Measurements from ENCODE around the gene PCSK2.

PCSK2 gene

DNA sequence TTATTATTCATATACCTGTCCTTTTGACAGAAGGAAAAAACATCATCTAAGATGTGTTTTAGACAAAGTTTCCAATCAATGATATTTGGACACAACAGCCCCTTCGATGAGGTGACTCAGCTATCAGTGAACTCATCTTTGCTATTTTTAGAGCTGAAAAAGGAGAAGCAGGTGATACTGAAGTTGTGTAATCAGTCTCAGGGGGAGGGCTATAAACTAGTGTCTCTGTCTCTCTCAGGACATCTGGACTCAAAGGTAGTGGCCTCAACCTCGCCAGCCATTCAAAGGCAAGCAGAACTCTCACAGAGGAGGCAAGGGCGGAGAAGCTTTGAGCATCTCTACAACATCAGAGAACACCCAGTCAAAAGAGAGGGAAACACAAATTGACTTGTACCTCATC is 168.9 kb downstream of the PCSK2 start:
- DNase-seq (ENCODE audit: low read depth) = no peak

DNA sequence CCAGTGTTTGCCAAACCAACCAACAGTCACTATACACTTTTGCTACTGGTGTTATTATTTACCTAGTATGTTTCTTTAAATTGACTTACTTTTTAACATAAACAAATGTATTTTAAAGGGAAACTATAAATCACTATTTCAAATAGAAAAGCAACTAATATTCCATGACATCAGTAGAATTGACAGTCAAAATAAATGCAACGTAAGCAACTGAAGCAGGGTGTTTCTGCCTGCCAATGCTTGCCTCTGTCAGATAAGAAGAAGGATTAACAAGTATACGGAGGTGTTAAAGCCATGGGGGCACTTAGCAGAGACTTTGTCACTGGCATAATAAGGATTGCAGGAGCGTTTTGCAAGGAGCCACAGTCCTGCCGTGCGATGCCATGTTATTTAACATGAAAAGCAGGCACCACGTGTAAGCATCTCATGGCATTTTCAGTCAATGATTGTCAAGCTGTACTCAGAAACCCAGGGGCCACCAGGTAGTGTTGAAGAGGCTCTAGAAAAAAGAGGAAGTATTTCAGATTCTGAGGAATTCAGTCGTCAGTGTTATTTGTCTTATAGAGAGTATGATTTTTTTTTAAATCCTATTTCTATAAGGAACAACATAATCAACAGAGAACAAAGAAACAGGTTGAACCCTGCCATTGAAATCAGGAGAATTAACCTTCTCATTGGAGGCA is 172.6 kb downstream of the PCSK2 start:
- DNase-seq (ENCODE audit: low read depth) = no peak

GRCh38 chr20:17403461-17403860 is 176.6 kb downstream of the PCSK2 start:
- DNase-seq (ENCODE audit: low read depth) = no peak

GRCh38 chr20:17406051-17406590 is 179.3 kb downstream of the PCSK2 start:
- DNase-seq (ENCODE audit: low read depth) = no peak

DNA sequence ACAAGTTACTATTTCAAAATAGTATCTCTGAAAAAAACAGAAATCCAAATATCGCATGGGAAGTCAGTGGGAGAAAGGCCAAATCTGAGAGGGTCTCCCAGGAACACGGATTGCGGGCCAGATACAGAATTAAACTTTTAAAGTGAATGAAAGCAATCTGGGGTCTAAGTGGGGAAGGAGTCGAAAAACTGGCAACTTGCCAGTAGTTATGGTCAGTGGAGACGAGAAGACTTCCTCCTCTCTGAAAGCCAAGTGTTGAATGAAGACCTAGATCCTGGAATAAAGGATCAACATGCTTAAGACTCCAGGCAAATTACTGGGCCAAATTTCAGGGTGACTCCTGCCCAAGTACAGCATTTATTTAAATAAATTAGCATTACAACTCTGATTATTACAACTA is 180.7 kb downstream of the PCSK2 start:
- DNase-seq (ENCODE audit: low read depth) = no peak

- no peak for DNase-seq (ENCODE audit: low read depth)
These were observed 190.4 kb downstream of the PCSK2 start for GRCh38 chr20:17417225-17417624.

GRCh38 chr20:17418737-17419136 is 191.9 kb downstream of the PCSK2 start:
- no peak for DNase-seq (ENCODE audit: low read depth)

GRCh38 chr20:17419479-17420041 is 192.7 kb downstream of the PCSK2 start:
- DNase-seq (ENCODE audit: low read depth) = no peak

- DNase-seq (ENCODE audit: low read depth) = no peak
These were observed 194.7 kb downstream of the PCSK2 start for GRCh38 chr20:17421493-17421892.

DNA sequence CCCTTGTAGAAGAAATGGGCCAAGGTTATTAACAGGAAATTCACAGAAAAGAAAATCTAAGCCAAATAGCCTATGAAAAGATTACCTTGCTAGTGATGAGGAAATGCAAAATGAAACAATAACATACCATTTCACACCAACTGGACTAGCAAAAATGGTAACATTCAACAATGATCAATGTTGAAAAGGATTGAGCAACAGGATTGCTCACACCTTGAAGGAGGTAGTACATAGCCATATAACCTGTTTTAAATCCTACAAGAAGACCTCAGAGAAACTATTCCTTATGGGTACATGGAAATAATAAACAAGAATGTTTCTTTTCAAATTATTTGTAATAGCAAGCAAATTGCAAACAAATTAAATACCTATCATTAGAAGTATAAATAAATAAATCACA is 196.9 kb downstream of the PCSK2 start:
- DNase-seq (ENCODE audit: low read depth) = no peak

DNA sequence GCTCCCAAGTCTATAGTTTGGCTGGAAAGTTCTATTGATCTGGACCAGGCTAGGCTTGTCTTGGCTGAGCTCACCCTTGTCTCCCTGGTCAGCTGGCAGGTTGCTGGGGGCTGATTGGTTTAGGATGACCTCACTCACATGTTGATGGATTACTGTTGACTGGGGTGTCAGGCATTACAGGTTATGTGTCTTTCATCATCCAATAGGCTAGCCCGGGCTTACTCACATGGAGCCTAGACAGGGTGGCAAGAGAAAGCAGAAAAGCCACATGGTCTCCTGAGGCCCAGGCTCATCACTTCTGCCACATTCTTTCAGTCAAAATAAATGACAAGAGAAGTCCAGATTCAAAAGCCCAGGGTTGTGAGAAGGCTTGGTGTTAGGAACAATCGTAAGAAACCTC is 200.8 kb downstream of the PCSK2 start:
- DNase-seq (ENCODE audit: low read depth) = no peak

DNA sequence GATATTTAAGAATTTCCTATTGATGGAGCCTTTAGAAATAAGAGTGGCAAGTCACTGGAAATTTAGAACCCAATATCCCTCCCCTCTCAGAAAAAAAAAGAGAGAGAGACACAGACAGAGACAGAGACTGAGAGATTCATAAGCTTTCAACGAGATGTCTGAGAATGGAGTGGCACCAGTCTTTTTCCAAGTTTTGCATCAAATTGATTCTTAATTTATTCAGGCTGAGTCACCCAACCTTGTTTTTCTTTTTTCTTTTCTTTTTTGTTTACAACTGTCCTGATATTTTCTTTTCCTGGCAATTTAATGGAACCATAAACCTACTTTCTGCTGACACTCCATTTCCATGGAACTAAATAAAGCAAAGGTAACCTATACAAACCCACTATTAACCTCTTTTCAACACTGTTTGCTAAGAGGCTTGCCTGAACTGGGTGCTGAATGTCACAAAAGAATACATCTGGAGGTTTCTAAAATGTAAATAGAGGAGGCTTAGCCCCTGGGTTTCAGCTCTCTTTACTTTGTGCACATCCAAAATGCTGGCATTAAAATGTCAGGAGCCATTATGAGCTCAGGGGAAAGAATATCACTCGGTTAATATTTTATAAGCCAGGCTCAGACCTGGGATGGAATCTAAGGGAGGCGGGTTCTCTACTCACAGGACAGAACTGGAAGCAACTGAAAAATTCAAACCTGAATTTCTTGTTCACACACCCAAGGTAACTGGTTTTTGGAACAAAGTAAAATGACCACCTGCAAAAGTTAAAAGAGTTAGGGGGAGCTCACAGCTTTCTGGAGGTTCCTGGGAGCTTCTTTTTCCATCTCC is 203.5 kb downstream of the PCSK2 start:
- DNase-seq (ENCODE audit: low read depth) = no peak

DNA sequence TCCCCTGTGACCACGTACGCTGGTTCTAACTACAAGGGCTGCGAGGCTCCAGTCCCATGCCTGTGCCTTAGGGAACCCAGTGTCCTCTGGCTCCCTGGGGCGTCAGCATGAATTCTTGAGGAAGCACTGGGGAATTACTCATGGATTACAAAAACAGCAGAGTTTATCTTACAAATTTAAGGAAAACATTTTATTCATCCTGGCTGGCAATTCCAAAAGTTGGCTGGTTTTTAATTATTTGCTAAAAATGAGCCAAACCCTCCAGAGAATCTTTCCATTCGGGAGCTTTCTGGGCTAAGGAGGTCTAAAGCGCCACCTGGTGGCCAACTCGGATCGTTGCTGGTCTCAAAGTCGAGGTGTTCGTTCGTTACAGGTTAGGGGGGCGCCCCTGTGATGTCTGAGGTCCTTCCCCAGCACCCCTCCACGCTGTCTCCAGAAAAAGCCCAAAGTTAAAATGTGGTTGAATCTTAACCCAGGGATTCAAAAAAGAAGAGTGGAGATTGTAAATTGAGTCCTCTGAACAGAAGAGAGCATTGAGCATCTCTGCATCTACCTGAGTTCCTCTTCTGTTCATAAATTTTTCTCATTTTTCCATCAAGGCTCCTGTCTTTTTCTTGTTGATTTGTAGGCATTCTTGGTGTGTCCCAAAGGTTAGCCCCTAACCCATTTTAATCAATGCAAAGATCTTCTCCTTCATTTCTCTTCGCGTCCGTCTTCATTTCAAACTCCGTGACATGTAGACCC is 205.0 kb downstream of the PCSK2 start:
- DNase-seq (ENCODE audit: low read depth) = no peak

- no peak for DNase-seq (ENCODE audit: low read depth)
These were observed 209.8 kb downstream of the PCSK2 start for GRCh38 chr20:17436664-17437063.

- no peak for DNase-seq (ENCODE audit: low read depth)
These were observed 210.4 kb downstream of the PCSK2 start for GRCh38 chr20:17437251-17437650.

DNA sequence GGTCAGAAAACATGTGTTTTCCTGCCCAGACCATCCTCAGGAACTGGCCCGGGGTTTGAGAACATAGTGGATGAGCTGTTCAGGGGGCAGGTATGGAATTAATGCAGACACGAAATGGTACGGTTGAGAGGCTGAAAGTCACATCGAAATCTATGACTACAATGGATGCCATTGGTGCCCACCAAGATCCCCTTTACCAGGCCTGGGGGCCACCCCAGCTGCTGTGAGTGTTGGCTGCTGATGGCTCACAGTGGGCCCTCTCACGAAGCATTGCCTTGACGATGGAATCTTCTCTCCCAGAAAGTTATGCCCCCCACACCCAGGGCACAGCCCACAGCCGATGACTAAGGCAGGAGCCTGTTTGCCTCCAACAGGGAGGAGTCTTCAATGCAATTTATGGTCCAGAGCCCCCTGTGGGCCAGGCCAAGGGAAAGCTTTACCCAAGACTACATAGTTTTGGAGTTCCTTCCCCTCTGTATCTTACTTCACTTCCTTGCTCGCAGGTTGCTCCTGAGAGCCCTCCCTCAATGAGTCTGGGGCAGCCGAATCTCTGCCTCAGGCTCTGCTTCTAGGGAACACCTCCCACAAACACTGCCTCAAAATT is 211.7 kb downstream of the PCSK2 start:
- no peak for DNase-seq (ENCODE audit: low read depth)

- DNase-seq (ENCODE audit: low read depth) = no peak
These were observed 212.9 kb downstream of the PCSK2 start for GRCh38 chr20:17439616-17440296.

DNA sequence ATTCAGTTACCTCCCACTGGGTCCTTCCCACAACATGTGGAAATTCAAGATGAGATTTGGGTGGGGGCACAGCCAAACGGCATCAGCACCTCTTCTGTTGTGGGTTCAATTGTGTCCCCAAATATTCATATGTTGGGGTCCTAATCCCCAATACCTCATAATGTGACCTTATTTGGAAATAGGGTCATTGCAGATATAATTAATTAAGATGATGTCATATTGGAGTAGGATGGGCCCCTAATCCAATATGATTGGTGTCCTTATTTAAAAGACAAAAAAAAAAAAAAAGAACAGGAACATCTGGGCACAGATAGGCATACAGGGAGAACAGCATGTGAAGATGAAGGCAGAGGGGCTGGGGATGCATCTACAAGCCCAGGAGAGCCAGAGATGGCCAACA is 214.9 kb downstream of the PCSK2 start:
- DNase-seq (ENCODE audit: low read depth) = no peak

DNA sequence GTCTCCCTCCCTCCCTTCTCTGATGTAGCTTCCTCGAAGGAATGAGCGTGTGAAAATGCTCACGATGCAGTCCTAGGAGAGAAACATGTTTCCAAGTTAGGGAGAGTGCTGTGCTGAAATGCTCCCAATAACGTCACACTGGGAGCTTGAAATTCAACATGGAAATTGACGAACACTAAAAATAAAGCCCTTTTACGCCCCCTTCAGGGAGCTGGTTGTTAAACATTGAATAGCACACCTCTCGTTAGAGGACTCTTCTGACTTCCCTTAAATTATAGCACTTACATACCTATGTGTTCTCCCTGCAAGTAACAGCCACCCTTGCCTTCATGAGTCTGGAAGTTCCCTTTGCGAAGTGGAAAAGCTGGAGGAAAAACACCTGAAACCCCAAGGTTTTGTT is 215.7 kb downstream of the PCSK2 start:
- no peak for DNase-seq (ENCODE audit: low read depth)

DNA sequence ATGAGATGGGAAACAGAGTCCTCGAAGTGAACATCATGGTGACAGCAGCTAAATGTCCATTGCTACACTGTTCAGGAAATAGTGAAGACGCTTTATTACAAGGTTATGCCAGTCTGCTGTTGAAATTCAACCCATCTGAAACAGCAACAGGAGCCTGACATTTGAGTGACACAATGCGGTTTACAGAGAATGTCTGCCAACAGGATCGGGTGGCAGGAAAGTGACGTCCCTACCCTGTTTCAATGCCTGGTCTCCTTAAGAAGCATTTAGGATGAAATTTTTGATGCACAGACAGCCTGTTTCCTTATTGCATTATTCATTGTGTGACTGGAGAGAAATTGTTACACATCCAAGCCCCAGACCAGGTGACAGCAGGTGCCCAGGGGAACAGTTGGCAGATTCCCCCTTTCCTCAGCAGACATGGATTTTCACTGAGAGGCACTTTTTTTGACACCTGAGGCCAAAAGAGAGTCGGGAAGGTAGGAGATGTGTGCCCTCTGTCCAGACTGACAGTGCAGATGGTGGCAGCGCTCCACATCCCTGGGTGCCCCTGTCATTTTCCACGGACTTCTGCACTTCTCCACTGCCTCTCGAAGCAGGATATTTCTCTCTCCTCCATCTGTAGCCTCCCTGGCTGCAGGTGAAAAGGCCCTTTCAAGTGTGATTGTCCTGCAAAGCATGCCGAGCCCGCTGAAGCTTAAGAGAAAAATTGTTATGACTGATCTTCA is 216.5 kb downstream of the PCSK2 start:
- DNase-seq (ENCODE audit: low read depth) = no peak

DNA sequence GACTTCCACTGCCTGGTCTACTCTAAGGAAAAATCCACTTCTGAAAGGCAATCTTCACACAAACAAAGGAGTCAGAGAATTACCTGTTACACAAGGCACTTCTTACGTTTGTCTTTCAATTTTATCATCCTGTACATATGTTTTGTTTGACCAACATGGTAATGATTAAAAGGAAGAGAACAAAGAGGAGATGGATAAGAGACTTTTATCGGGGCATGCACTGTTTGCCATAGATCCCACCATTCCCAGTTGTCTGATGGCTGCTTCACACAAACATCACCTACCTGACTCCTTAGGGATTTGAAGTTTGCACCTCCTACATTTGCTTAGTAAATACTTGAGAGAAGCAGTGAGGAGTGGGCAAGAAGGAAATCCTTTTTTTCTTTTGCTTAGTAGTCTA is 217.3 kb downstream of the PCSK2 start:
- no peak for DNase-seq (ENCODE audit: low read depth)

Measured in T-helper 22 cell (primary cell).